HG03064 (cell line): ENCODE data around the gene AEBP1.

Source experiments
- ATAC-seq: cut with Tn5 transposase; IDR thresholded peaks from one replicate; pipeline ENCODE4 v1.9.1; 2021; ENCODE audit warnings: low read depth; ENCODE audit not compliant: unreplicated experiment

The AEBP1 gene

DNA sequence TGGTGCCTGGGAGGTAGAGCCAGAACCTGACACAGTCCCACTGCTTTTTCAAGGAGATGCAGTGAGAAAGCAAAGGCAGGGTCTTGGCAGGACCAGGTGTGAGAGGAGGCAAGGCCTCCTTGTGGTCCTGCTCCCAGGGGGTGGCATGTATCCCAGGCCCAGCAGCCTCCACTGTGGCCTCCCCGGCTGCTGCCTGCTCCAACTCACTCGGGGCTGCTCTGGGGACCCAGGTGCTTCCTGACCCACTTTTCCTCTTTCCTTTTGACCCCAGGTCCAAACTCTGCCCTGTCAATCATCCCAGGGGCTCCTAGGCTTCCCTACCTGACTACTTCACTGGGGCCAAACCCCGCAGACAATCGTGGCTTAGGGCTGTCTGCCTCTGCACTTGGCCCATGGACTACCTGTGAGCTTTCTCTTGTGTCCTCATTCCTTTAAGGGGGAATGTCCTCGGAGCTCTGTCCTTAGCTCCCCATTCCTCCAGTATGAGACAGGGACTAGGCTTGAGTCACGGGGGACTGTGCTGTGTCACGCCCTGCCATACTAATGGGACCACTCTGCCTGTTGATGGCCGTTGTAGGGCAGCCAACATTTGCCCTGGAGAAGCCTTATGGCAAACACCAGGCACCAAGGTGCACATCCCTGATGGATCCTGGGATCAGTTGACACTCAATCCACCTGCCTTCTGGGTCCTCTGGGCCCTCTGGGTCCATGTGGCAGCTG is 1.1 kb upstream of the AEBP1 start:
- ATAC-seq: no peak

DNA sequence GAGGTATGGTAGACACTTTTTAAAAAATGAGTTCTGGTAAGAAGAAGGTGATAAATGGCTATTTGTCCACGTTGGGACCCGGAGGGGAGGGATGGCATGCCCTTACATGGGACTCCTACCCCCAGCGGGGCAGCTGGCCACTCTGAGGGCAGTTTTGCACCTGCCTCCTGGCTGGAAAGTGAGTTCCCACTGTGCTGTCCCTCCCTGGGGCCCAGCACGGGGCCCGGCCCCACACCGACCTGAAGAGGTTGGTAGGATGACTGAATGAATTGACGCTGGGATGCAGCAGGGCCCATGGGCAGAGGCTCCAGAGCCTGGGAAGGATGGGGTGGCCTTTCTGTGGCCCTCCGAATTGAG is 601 bp upstream of the AEBP1 start:
- no peak for ATAC-seq

GRCh38 chr7:44104860-44105771 is 971 bp downstream of the AEBP1 start:
- ATAC-seq: no peak

GRCh38 chr7:44105832-44106231 is 1.7 kb downstream of the AEBP1 start:
- no peak for ATAC-seq

DNA sequence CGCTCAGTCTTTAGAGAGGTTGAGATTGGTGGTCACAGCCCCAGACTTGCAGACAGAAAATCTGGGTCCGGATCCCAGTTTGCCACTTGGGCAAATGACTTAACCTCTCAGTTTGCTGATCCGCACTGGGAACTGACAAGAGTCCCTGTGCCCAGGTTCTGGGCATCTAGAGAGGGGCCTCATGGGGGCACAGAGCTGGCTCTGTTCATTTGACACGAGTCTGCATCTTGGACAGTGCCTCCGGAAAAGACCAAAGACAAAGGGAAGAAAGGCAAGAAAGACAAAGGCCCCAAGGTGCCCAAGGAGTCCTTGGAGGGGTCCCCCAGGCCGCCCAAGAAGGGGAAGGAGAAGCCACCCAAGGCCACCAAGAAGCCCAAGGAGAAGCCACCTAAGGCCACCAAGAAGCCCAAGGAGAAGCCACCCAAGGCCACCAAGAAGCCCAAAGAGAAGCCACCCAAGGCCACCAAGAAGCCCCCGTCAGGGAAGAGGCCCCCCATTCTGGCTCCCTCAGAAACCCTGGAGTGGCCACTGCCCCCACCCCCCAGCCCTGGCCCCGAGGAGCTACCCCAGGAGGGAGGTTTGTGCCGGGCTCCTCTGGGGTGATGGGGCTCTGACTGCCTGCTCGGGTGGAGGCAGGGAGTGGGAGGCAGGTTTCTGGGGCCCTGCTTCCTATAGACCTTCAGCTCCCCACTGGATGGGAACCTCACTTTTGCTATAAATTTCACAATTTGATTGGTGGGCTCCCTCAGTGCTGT is 2.3 kb downstream of the AEBP1 start:
- ATAC-seq: no peak

DNA sequence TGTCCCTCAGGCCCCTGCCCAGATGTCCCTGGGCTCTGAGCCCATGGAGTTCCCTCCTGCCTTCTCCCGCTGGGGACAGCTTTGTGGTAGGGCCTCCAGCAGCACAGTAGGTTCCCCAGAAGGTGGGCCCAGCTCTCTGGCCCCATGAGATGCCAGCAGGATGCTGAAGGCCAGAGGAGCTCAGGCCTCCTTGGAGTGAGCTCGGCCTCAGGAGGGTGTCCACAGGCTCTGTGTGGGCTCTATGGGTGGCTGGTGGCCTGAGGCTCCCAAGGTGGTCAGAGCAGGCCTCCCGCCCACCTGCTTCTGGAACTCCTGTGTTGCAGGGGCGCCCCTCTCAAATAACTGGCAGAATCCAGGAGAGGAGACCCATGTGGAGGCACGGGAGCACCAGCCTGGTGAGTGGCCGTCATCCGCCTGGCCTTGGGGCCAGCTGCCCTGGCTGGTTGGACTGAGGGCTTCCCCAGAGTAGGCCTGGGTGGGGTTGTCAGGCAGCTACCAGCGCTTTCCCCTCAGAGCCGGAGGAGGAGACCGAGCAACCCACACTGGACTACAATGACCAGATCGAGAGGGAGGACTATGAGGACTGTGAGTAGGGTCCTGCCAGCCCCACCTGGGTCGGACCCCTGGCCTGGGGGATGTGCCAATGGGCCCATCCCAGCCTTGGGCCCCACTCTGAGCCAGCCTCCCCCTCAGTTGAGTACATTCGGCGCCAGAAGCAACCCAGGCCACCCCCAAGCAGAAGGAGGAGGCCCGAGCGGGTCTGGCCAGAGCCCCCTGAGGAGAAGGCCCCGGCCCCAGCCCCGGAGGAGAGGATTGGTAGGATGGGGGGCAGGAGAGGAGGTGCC is 3.2 kb downstream of the AEBP1 start:
- ATAC-seq: no peak

DNA sequence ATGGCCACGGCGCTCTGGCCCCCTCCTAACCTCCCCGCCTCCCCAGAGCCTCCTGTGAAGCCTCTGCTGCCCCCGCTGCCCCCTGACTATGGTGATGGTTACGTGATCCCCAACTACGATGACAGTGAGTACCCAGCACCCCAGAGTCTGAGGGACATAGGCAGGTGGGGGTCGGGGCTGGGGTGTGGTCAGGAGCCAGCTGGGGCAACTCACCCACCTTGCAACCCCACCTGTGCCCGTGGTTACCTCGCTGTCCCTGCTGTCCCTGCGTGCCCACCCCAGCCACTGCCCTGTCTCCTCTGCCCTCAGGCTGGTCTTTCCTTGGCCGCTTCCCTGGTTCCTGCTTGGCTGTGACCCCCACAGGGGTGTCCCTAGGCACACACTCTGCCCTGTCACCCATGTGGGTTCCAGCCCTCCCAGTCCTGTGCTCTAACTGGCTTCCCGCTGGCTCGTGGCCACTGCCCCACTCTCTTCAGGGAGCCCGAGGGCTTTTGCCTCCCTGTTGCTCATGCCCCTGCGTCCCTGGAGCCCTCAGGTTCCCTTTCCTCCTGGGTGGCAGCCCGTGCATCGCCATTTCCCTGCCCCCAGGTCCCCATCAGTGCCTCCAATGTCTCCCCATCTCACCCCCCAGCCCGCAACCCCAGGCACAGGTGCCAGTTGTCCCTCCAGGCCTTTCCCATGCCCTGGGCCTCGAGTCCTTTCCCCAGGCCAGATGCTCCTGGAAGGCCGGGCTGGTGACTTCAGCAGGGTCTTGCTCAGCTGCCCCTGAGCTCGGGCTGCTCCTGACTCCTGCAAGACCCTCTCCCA is 4.0 kb downstream of the AEBP1 start:
- ATAC-seq: no peak

GRCh38 chr7:44108768-44109750 is 4.9 kb downstream of the AEBP1 start:
- no peak for ATAC-seq

DNA sequence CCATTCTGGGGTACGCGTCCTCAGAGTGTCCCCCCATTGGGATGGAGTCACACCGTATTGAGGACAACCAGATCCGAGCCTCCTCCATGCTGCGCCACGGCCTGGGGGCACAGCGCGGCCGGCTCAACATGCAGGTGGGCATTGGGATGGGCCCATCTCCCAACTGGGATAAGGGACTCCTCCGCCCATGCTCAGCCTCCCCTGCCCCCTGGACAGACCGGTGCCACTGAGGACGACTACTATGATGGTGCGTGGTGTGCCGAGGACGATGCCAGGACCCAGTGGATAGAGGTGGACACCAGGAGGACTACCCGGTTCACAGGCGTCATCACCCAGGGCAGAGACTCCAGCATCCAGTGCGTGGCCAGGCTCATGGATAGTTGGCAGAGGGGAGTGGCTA is 5.8 kb downstream of the AEBP1 start:
- ATAC-seq: no peak

- no peak for ATAC-seq
Measured at GRCh38 chr7:44110719-44111635, 6.8 kb downstream of the AEBP1 start.

GRCh38 chr7:44111761-44112160 is 7.6 kb downstream of the AEBP1 start:
- no peak for ATAC-seq

GRCh38 chr7:44112231-44112996 is 8.3 kb downstream of the AEBP1 start:
- no peak for ATAC-seq

GRCh38 chr7:44112997-44113763 is 9.0 kb downstream of the AEBP1 start:
- ATAC-seq: no peak

GRCh38 chr7:44113764-44114354 is 9.7 kb downstream of the AEBP1 start:
- no peak for ATAC-seq

DNA sequence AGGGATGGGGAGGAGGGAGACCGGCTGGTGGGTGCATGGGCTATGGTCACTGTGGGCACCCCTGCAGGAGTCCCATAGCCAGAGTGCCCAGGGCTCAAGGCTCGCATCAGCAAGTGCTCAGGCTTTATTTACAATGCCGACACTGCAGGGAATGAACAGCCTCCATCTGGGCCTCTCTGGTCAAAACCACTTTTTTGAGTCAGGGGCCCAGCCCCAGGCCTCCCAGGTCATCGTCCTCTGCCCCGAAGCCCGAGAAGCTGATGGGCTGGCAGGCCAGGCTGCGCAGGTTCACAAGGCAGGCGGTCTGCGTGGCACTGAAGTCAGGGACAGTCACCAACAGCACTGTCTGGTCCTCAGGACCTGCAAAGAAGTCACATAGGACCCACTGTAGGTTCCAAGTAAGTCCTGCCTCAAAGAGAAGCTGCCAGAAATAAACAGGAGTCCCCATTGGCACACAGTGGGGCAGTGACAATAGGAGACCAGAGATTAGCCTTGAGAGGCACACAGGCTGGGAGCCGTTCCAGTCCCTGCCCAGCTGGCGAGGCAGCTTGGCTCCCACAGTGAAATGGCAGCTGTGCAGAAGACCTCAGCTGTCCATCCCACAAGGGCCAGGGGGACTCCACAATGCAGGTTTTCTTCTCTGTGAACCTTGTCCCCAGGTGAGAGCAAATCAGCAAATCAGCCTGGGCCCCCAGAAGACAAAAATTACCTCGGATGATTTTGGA is 10.6 kb downstream of the AEBP1 start:
- no peak for ATAC-seq
